ENCODE results near the gene PIGW.

- TF ChIP-seq CTCF (IDR thresholded peaks at IDR 0.05) (no peak), POLR2A (IDR thresholded peaks at IDR 0.05) (no peak)
These were observed 7.1 kb upstream of the PIGW start for GRCh38 chr17:36527621-36528250.
